T-helper 2 cell (primary cell): ENCODE results near the gene MSI2.

ENCODE experiments used
- DNase-seq, 5 experiments: peaks; one replicate each; pipeline versions ENCODE4 v3.0.0 to v3.0.0-alpha.2; 2012 to 2022

The MSI2 gene

GRCh38 chr17:57565176-57565575 is 308.9 kb downstream of the MSI2 start:
- no peak for DNase-seq

- DNase-seq: no peak
Measured at GRCh38 chr17:57566721-57567120, 310.4 kb downstream of the MSI2 start.

GRCh38 chr17:57567251-57567650 is 310.9 kb downstream of the MSI2 start:
- DNase-seq: no peak

GRCh38 chr17:57568340-57568739 is 312.0 kb downstream of the MSI2 start:
- DNase-seq: no peak

- DNase-seq: no peak
Measured at GRCh38 chr17:57569021-57569420, 312.7 kb downstream of the MSI2 start.

- DNase-seq: no peak
Measured at GRCh38 chr17:57569853-57570252, 313.5 kb downstream of the MSI2 start.

GRCh38 chr17:57570724-57571344 is 314.5 kb downstream of the MSI2 start:
- DNase-seq: no peak

- DNase-seq: no peak
Measured at GRCh38 chr17:57572062-57572461, 315.7 kb downstream of the MSI2 start.

GRCh38 chr17:57572600-57572999 is 316.3 kb downstream of the MSI2 start:
- DNase-seq: no peak

GRCh38 chr17:57574040-57574513 is 317.8 kb downstream of the MSI2 start:
- no peak for DNase-seq

- DNase-seq: no peak
Measured at GRCh38 chr17:57576744-57577143, 320.4 kb downstream of the MSI2 start.

- DNase-seq: no peak
Measured at GRCh38 chr17:57577751-57578607, 321.7 kb downstream of the MSI2 start.

GRCh38 chr17:57578608-57579225 is 322.4 kb downstream of the MSI2 start:
- no peak for DNase-seq

- DNase-seq: no peak
Measured at GRCh38 chr17:57579245-57579644, 322.9 kb downstream of the MSI2 start.

GRCh38 chr17:57580055-57580739 is 323.9 kb downstream of the MSI2 start:
- DNase-seq: no peak

GRCh38 chr17:57582881-57583756 is 326.8 kb downstream of the MSI2 start:
- DNase-seq: no peak

GRCh38 chr17:57584050-57584551 is 327.8 kb downstream of the MSI2 start:
- DNase-seq: no peak

GRCh38 chr17:57585341-57586195 is 329.2 kb downstream of the MSI2 start:
- DNase-seq: no peak

GRCh38 chr17:57586196-57586740 is 329.9 kb downstream of the MSI2 start:
- DNase-seq: no peak

- DNase-seq: no peak
Measured at GRCh38 chr17:57586742-57587141, 330.4 kb downstream of the MSI2 start.
